A673 (cell line): Measurements from ENCODE around the gene INPP5A.

ENCODE experiments used
- EZH2 ChIP-seq: fragments of 200-600 bp; sonication (generic); IDR thresholded peaks from 2 replicates; pipeline ENCODE4 v1.6.1; 2017; ENCODE audit warnings: borderline replicate concordance, low read depth, mild to moderate bottlenecking, mixed read lengths, antibody characterized with exemption, low read length; ENCODE audit not compliant: poor library complexity, severe bottlenecking
- TF ChIP-seq, protein P1 (sequence below): fragments of 300-800, 200-600 bp; sonication (generic); conservative IDR thresholded peaks from 2 replicates; pipeline ENCODE4 v1.5.1; 2017; ENCODE audit warnings: low read depth, mild to moderate bottlenecking, antibody characterized with exemption, low read length, moderate library complexity, mixed read lengths

DNA sequence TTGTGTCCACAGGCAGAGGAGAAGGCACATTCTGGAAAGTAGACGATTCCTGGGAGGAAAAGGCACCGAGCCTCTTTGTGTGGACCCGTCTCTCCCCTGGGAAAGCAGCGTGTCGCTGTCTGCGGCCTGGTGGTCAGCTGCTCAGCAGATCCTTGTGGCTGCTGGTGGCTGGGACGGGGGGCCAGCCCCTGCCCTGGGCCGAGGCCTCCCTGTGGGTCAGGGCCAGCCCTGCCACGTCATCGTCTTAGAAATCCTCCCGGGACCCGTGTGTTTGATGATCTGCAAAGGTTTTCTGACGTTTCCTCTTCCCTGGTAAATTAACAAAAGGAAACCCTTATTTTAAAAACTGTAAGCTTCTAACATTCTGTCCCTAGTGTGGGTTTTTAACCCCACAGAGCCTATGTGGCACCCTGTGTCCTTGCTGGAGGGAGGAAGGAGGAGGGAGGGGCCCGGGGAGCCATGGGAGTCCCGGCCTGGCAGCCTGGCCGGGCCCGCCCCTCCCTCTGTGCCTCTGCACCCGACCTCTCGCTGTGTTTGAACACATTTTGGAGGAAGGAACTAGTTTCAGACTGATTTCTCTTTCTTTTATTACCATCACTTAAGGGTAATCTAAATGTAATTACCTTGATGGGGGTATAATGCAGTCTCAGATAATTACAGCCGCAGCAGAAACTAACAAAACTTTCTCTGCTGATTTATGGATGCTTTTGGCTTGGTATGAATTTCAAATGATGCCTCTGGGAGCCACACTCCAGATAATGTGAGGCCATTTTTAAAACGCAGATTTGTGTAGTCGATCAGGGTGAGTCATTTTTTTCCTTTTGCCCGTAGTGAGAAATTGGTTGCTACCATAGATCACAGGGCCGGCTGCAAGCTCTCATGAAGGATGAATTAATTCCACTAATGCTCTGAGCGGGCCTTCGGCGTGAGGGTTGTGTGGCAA, 162.8 kb downstream of the INPP5A start:
- TF ChIP-seq, protein P1, sequence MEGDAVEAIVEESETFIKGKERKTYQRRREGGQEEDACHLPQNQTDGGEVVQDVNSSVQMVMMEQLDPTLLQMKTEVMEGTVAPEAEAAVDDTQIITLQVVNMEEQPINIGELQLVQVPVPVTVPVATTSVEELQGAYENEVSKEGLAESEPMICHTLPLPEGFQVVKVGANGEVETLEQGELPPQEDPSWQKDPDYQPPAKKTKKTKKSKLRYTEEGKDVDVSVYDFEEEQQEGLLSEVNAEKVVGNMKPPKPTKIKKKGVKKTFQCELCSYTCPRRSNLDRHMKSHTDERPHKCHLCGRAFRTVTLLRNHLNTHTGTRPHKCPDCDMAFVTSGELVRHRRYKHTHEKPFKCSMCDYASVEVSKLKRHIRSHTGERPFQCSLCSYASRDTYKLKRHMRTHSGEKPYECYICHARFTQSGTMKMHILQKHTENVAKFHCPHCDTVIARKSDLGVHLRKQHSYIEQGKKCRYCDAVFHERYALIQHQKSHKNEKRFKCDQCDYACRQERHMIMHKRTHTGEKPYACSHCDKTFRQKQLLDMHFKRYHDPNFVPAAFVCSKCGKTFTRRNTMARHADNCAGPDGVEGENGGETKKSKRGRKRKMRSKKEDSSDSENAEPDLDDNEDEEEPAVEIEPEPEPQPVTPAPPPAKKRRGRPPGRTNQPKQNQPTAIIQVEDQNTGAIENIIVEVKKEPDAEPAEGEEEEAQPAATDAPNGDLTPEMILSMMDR: no peak
- no peak for TF ChIP-seq EZH2
